HFF-Myc (cell line): ENCODE results near the gene AMPH.
"Not testable (repeated sequence)": the region's sequence is repeated elsewhere in the genome, so short reads cannot be mapped to it uniquely, and the experiment has no call there.

Experiments used
- DNase-seq: peaks from one replicate; pipeline ENCODE4 v3.0.0-alpha.2; 2011; ENCODE audit warnings: low read depth; ENCODE audit errors: extremely low read depth
- H3K4me3 ChIP-seq: replicated peaks from 2 replicates; pipeline ENCODE4 v1.5.1; 2011; ENCODE audit warnings: low read depth, mild to moderate bottlenecking, control low read depth, low read length
- CTCF ChIP-seq: IDR thresholded peaks from 2 replicates; pipeline ENCODE4 v1.5.1; 2012; ENCODE audit warnings: mild to moderate bottlenecking, low read depth, low read length, control low read depth; ENCODE audit errors: missing control alignments

AMPH gene

GRCh38 chr7:38396852-38397251, 234.3 kb downstream of the AMPH start:
- no peak overlapping the region for H3K4me3 ChIP-seq
- TF ChIP-seq CTCF, result no peak
- DNase-seq, result no peak

- DNase-seq, H3K4me3 ChIP-seq: not testable (repeated sequence)
Observed at GRCh38 chr7:38395921-38396552, 235.1 kb downstream of the AMPH start.

GRCh38 chr7:38394660-38395059, 236.5 kb downstream of the AMPH start:
- no peak for DNase-seq
- no peak overlapping the region for H3K4me3 ChIP-seq
- no peak for TF ChIP-seq CTCF

- no peak for TF ChIP-seq CTCF
- no peak for DNase-seq
- no peak overlapping the region for H3K4me3 ChIP-seq
Observed at GRCh38 chr7:38393874-38394273, 237.3 kb downstream of the AMPH start.

- TF ChIP-seq CTCF, result no peak
- DNase-seq, result no peak
- H3K4me3 ChIP-seq, result no peak overlapping the region
Observed at GRCh38 chr7:38391751-38392150, 239.4 kb downstream of the AMPH start.

- H3K4me3 ChIP-seq, result no peak overlapping the region
Observed at GRCh38 chr7:38385682-38386081, 245.5 kb downstream of the AMPH start.

GRCh38 chr7:38383281-38383680, 247.9 kb downstream of the AMPH start:
- no peak for TF ChIP-seq CTCF
- no peak for DNase-seq
- no peak overlapping the region for H3K4me3 ChIP-seq

More at GRCh38 chr7:38385682-38386081, 245.5 kb downstream of the AMPH start:
- DNase-seq, result no peak
- no peak for TF ChIP-seq CTCF
